SU-DHL-6 (cell line): ENCODE results near the gene INTS6.
"Not testable (repeated sequence)": the region's sequence is repeated elsewhere in the genome, so short reads cannot be mapped to it uniquely, and the experiment has no call there.

Experiments used
- H2AFZ ChIP-seq: fragments of 200-600 bp; sonication (generic); 2 replicates; pipeline ENCODE4 v1.6.1; 2014; ENCODE audit warnings: low read depth, mild to moderate bottlenecking, moderate library complexity, mixed read lengths, antibody characterized with exemption, low read length; ENCODE audit not compliant: severe bottlenecking
- H3F3A ChIP-seq: fragments of 200-600 bp; shearing (Covaris generic); 2 replicates; pipeline ENCODE4 v1.6.0; 2016; ENCODE audit warnings: antibody characterized with exemption, mild to moderate bottlenecking; ENCODE audit not compliant: insufficient read depth
- H3K27ac ChIP-seq: fragments of 200-600 bp; sonication (generic); 2 replicates; pipeline ENCODE4 v1.5.1; 2016; ENCODE audit warnings: low read depth, mild to moderate bottlenecking, low read length, moderate library complexity, mixed read lengths
- H3K27me3 ChIP-seq: fragments of 200-600 bp; sonication (generic), shearing (Covaris generic); 2 replicates; pipeline ENCODE4 v1.6.0; 2014; ENCODE audit warnings: mild to moderate bottlenecking, low read length
- H3K36me3 ChIP-seq: fragments of 200-600 bp; sonication (generic); 2 replicates; pipeline ENCODE4 v1.6.1; 2014; ENCODE audit warnings: mild to moderate bottlenecking, low read length, mixed read lengths
- H3K4me2 ChIP-seq: fragments of 300-600, 200-600 bp; shearing (Covaris generic), sonication (generic); 2 replicates; pipeline ENCODE4 v1.6.0; 2014; ENCODE audit warnings: low read length, low read depth, mild to moderate bottlenecking; ENCODE audit not compliant: poor library complexity, severe bottlenecking
- H3K4me3 ChIP-seq: fragments of 200-600 bp; sonication (generic); 2 replicates; pipeline ENCODE4 v1.5.1; 2014; ENCODE audit warnings: antibody characterized with exemption, low read length, mild to moderate bottlenecking, mixed read lengths; ENCODE audit not compliant: insufficient read depth, poor library complexity, severe bottlenecking
- H3K79me2 ChIP-seq: fragments of 200-600 bp; sonication (generic); 2 replicates; pipeline ENCODE4 v1.6.1; 2014; ENCODE audit warnings: mild to moderate bottlenecking, low read length, moderate library complexity; ENCODE audit not compliant: insufficient read depth
- H3K9ac ChIP-seq: fragments of 200-600 bp; sonication (generic); 2 replicates; pipeline ENCODE4 v1.7.0; 2014; ENCODE audit warnings: mild to moderate bottlenecking, low read length
- H3K9me2 ChIP-seq: fragments of 200-600 bp; sonication (generic); replicated peaks from 2 replicates; pipeline ENCODE4 v1.6.1; 2014; ENCODE audit warnings: low read length; ENCODE audit not compliant: insufficient read depth
- H3K9me3 ChIP-seq: fragments of 200-600 bp; sonication (generic); 2 replicates; pipeline ENCODE4 v1.6.1; 2014; ENCODE audit warnings: low read length, mixed read lengths; ENCODE audit not compliant: insufficient read depth
- H4K20me1 ChIP-seq: fragments of 200-600 bp; sonication (generic); 2 replicates; pipeline ENCODE4 v1.6.1; 2014; ENCODE audit warnings: low read depth, mild to moderate bottlenecking, antibody characterized with exemption, low read length, moderate library complexity, mixed read lengths
- CTCF ChIP-seq: fragments of 200-600 bp; sonication (generic); IDR thresholded peaks from one replicate; pipeline ENCODE4 v1.5.1; 2017; ENCODE audit warnings: antibody characterized with exemption, mild to moderate bottlenecking, low read length, moderate library complexity; ENCODE audit not compliant: insufficient read depth, poor library complexity, severe bottlenecking
- EZH2phosphoT487 ChIP-seq: fragments of 200-600 bp; sonication (generic), shearing (Covaris generic); conservative IDR thresholded peaks from 2 replicates; pipeline ENCODE4 v1.6.1; 2018; ENCODE audit warnings: mild to moderate bottlenecking, antibody characterized with exemption, low read length, moderate library complexity, mixed read lengths

Gene INTS6

DNA sequence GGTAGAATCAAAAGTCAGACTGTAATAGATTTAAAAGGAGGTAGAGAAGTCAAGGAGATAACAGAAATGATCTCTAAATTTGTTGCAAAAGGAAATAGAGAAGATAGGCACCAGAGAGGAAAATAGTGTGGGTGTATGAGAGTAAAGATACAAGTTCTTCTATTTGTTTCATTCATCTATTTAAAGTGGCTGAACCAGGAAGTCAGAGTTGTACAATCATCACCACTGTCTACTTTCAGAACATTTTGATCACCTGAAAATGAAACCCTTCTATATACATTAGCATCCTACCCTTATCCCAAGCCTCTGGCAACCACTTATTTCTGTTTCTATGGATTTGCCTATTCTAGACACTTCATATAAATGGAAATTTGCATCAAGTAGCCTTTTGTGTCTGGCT is 36.7 kb downstream of the INTS6 start:
- H4K20me1 ChIP-seq = no peaks in the 10 kb centered on the region
- peaks cover 95% of the 10 kb centered on the region for H3K79me2 ChIP-seq
- no peaks in the 10 kb centered on the region for H3K9me2 ChIP-seq
- no peak overlapping the region for H3K4me3 ChIP-seq
- H3K4me2 ChIP-seq = no peak overlapping the region
- H3K9ac ChIP-seq = no peak overlapping the region
- peaks cover 43% of the 10 kb centered on the region for H3K36me3 ChIP-seq
- H3K27ac ChIP-seq = no peak overlapping the region
- peaks cover 14% of the 10 kb centered on the region; the same call in 1 of the 2 replicates for H3K9me3 ChIP-seq
- H2AFZ ChIP-seq = no peak overlapping the region
- H3K27me3 ChIP-seq = no peaks in the 10 kb centered on the region
- peaks cover 21% of the 10 kb centered on the region; the same call in 1 of the 2 replicates for H3F3A ChIP-seq
- TF ChIP-seq EZH2phosphoT487 (no peak), CTCF (no peak)

- not testable (repeated sequence) for H2AFZ ChIP-seq, H4K20me1 ChIP-seq, H3K9ac ChIP-seq, H3K27ac ChIP-seq, H3K9me2 ChIP-seq, H3K4me2 ChIP-seq, H3K4me3 ChIP-seq, H3K27me3 ChIP-seq
- H3K9me3 ChIP-seq = peaks cover 14% of the 10 kb centered on the region; the same call in 1 of the 2 replicates
- H3K36me3 ChIP-seq = peaks cover 43% of the 10 kb centered on the region
- peaks cover 92% of the 10 kb centered on the region for H3K79me2 ChIP-seq
- peaks cover 13% of the 10 kb centered on the region; the same call in 1 of the 2 replicates for H3F3A ChIP-seq
These were observed 37.5 kb downstream of the INTS6 start for GRCh38 chr13:51415339-51415738.

- Histone ChIP-seq H3K9me3 (peaks cover 14% of the 10 kb centered on the region; the same call in 1 of the 2 replicates), H3F3A (peaks cover 7% of the 10 kb centered on the region; the same call in 1 of the 2 replicates), H3K27ac (no peak overlapping the region), H3K36me3 (peaks cover 34% of the 10 kb centered on the region), H3K9me2 (no peaks in the 10 kb centered on the region), H3K79me2 (peaks cover 90% of the 10 kb centered on the region), H3K4me2 (no peak overlapping the region), H3K4me3 (no peak overlapping the region), H3K9ac (no peak overlapping the region), H3K27me3 (no peaks in the 10 kb centered on the region), H2AFZ (no peak overlapping the region), H4K20me1 (no peaks in the 10 kb centered on the region)
- TF ChIP-seq CTCF (no peak), EZH2phosphoT487 (no peak)
These were observed 40.4 kb downstream of the INTS6 start for GRCh38 chr13:51412431-51412830.

GRCh38 chr13:51405176-51405575 is 47.7 kb downstream of the INTS6 start:
- no peak overlapping the region for H3K4me2 ChIP-seq
- no peak for TF ChIP-seq CTCF
- no peak for TF ChIP-seq EZH2phosphoT487
- H3K27me3 ChIP-seq = no peaks in the 10 kb centered on the region
- H3K79me2 ChIP-seq = peaks cover 89% of the 10 kb centered on the region
- 0 out of 2 replicates have a peak, but pooled peaks cover 5% of the 10 kb centered on the region for H3K36me3 ChIP-seq
- H3K9me3 ChIP-seq = no peaks in the 10 kb centered on the region
- no peak overlapping the region for H3K4me3 ChIP-seq
- no peaks in the 10 kb centered on the region for H3F3A ChIP-seq
- H4K20me1 ChIP-seq = no peaks in the 10 kb centered on the region
- H2AFZ ChIP-seq = no peak overlapping the region
- H3K9ac ChIP-seq = no peak overlapping the region
- no peaks in the 10 kb centered on the region for H3K9me2 ChIP-seq
- no peak overlapping the region for H3K27ac ChIP-seq
